ENCODE measurements around the gene TRAM2. TPM values are rescaled to one million over a fixed set of nuclear protein-coding genes. Genes with fewer than 3 reads are reported as not detected.

The TRAM2 gene, protein sequence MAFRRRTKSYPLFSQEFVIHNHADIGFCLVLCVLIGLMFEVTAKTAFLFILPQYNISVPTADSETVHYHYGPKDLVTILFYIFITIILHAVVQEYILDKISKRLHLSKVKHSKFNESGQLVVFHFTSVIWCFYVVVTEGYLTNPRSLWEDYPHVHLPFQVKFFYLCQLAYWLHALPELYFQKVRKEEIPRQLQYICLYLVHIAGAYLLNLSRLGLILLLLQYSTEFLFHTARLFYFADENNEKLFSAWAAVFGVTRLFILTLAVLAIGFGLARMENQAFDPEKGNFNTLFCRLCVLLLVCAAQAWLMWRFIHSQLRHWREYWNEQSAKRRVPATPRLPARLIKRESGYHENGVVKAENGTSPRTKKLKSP
- 9.1 and 9.9 TPM in 2 replicates for total RNA-seq

GRCh38 chr6:52577022-52577777 is at the start of gene TRAM2:
Gene TRAM2, minus strand, starts transcription at chr6:52577060. Its CDS starts 145 bp downstream, at chr6:52576915.
- ChIA-PET POLR2A (interaction anchor here (0.5 to 2.9 kb wide), 9 partner anchors 11 to 215 kb away, joined by 3 to 16 read pairs (median 3); partner anchors contain the start of genes EFHC1 and PAQR8), CTCF (interaction anchor here (0.8 to 2.5 kb wide), 7 partner anchors 11 to 158 kb away, joined by 3 to 9 read pairs (median 4); partner anchors contain the start of gene EFHC1)
- Mint-ChIP-seq H3K9me3 (no peaks in the 10 kb centered on the region), H3K27me3 (no peaks in the 10 kb centered on the region), H3K4me1 (peaks cover 46% of the 10 kb centered on the region), H3K36me3 (ENCODE audit: low read depth) (peaks cover 12% of the 10 kb centered on the region), H3K4me3 (peak within 1 kb of the TSS; percentile 87), H3K27ac (peak within 1 kb of the TSS; percentile 83)
- intact Hi-C loops (cut with micrococcal nuclease) = loop anchor here (1.0 to 2.0 kb wide), 9 partner anchors 80 to 1218 kb away; partner anchors contain the start of genes EFHC1, GCLC, GSTA4 and LRRC1
- ATAC-seq (ENCODE audit: low read depth) (peak; percentile 85), DNase-seq (peak; percentile 88)
- TF ChIP-seq CTCF (IDR thresholded peaks at IDR 0.05) = no peak

DNA sequence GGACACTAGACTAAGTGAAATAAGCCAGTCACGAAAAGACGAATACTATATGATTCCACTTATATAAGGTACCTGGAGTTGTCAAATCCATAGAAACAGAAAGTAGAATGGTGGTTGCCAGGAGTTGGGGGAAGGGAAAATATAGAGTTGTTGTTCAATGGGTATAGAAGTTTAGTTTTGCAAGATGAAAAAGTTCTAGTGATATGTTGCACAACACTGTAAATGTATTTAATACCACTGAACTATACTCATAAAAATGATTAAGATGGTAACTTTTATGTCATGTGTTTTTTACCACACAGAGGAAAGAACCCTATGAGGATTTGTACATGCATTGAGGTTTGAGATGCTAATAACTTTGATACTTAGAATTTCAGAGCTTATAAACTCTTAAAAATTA is 46.0 kb upstream of the TRAM2 start:
- peaks cover 15% of the 10 kb centered on the region for H3K27me3 Mint-ChIP-seq
- H3K36me3 Mint-ChIP-seq (ENCODE audit: low read depth) = no peaks in the 10 kb centered on the region
- DNase-seq = no peak
- H3K4me3 Mint-ChIP-seq = no peak overlapping the region
- H3K4me1 Mint-ChIP-seq = no peaks in the 10 kb centered on the region
- POLR2A ChIA-PET = no interaction called here
- CTCF ChIA-PET = interaction anchor here (1.4 kb wide), 1 partner anchor 27 kb away, joined by 5 read pairs; no protein-coding TSS in a partner anchor
- ATAC-seq (ENCODE audit: low read depth) = no peak
- intact Hi-C loops (cut with micrococcal nuclease) = no loop called here
- no peak overlapping the region for H3K27ac Mint-ChIP-seq
- no peak for TF ChIP-seq CTCF (IDR thresholded peaks at IDR 0.05)
- no peaks in the 10 kb centered on the region for H3K9me3 Mint-ChIP-seq

GRCh38 chr6:52621631-52622030 is 44.8 kb upstream of the TRAM2 start:
- Mint-ChIP-seq H3K4me1 (no peaks in the 10 kb centered on the region), H3K9me3 (no peaks in the 10 kb centered on the region), H3K36me3 (ENCODE audit: low read depth) (no peaks in the 10 kb centered on the region), H3K4me3 (no peak overlapping the region), H3K27me3 (peaks cover 15% of the 10 kb centered on the region), H3K27ac (no peak overlapping the region)
- DNase-seq (no peak), ATAC-seq (ENCODE audit: low read depth) (no peak)
- POLR2A ChIA-PET = no interaction called here
- CTCF ChIA-PET = no interaction called here
- no peak for TF ChIP-seq CTCF (IDR thresholded peaks at IDR 0.05)
- intact Hi-C loops (cut with micrococcal nuclease) = no loop called here

- TF ChIP-seq CTCF (IDR thresholded peaks at IDR 0.05) = no peak
- DNase-seq = no peak
- Mint-ChIP-seq H3K4me3 (no peak overlapping the region), H3K27ac (no peak overlapping the region), H3K36me3 (ENCODE audit: low read depth) (no peaks in the 10 kb centered on the region), H3K27me3 (peaks cover 13% of the 10 kb centered on the region), H3K4me1 (no peaks in the 10 kb centered on the region), H3K9me3 (no peaks in the 10 kb centered on the region)
- ChIA-PET POLR2A (no interaction called here), CTCF (no interaction called here)
- intact Hi-C loops (cut with micrococcal nuclease) = no loop called here
- no peak for ATAC-seq (ENCODE audit: low read depth)
Observed at GRCh38 chr6:52620906-52621190, 44.0 kb upstream of the TRAM2 start.
